HepG2 (cell line): ENCODE measurements around the gene IQGAP3.

Experiments used
- CTCF ChIP-seq: sonication (generic); formaldehyde crosslinking; IDR thresholded peaks from 2 replicates; pipeline ENCODE4 v1.5.0; 2020; ENCODE audit warnings: mild to moderate bottlenecking, missing genetic modification reagents, moderate library complexity
- DNMT1 ChIP-seq: sonication (generic); formaldehyde crosslinking; IDR thresholded peaks from 2 replicates; pipeline ENCODE4 v1.5.1; 2020; ENCODE audit warnings: mild to moderate bottlenecking, missing genetic modification reagents
- FOXJ3 ChIP-seq: sonication (generic); formaldehyde crosslinking; IDR thresholded peaks from 2 replicates; pipeline ENCODE4 v1.4.0; 2020; ENCODE audit warnings: missing genetic modification reagents, mild to moderate bottlenecking, borderline replicate concordance
- JUNB ChIP-seq: sonication (generic); formaldehyde crosslinking; IDR thresholded peaks from 2 replicates; pipeline ENCODE4 v1.8.0; 2022; ENCODE audit warnings: missing genetic modification reagents, mild to moderate bottlenecking, borderline replicate concordance
- KMT2B ChIP-seq: IDR thresholded peaks from 2 replicates; pipeline ENCODE4 v1.6.1; 2016; ENCODE audit warnings: missing genetic modification reagents, missing compliant biosample characterization
- MAFG ChIP-seq: sonication (generic); formaldehyde crosslinking; IDR thresholded peaks from 2 replicates; pipeline ENCODE4 v1.5.1; 2020; ENCODE audit warnings: mild to moderate bottlenecking, missing genetic modification reagents
- MYNN ChIP-seq: sonication (generic); formaldehyde crosslinking; IDR thresholded peaks from 2 replicates; pipeline ENCODE4 v1.4.0; 2020; ENCODE audit warnings: mild to moderate bottlenecking, low read depth, missing genetic modification reagents
- POLR2G ChIP-seq: fragments of 200-400 bp; formaldehyde crosslinking; IDR thresholded peaks from 2 replicates; pipeline ENCODE4 v1.6.1; 2018; ENCODE audit warnings: mild to moderate bottlenecking, low read depth, low read length, moderate library complexity
- STAT5B ChIP-seq: sonication (generic); formaldehyde crosslinking; IDR thresholded peaks from 2 replicates; pipeline ENCODE4 v1.4.0; 2020; ENCODE audit warnings: missing genetic modification reagents
- ZFP37 ChIP-seq: sonication (generic); formaldehyde crosslinking; IDR thresholded peaks from 2 replicates; pipeline ENCODE4 v1.4.0; 2020; ENCODE audit warnings: missing genetic modification reagents, borderline replicate concordance
- ZNF121 ChIP-seq: sonication (generic); formaldehyde crosslinking; IDR thresholded peaks from 2 replicates; pipeline ENCODE4 v1.5.0; 2020; ENCODE audit warnings: mild to moderate bottlenecking, missing genetic modification reagents
- ZNF768 ChIP-seq: sonication (generic); formaldehyde crosslinking; IDR thresholded peaks from 2 replicates; pipeline ENCODE4 v1.4.0; 2020; ENCODE audit warnings: missing genetic modification reagents

DNA sequence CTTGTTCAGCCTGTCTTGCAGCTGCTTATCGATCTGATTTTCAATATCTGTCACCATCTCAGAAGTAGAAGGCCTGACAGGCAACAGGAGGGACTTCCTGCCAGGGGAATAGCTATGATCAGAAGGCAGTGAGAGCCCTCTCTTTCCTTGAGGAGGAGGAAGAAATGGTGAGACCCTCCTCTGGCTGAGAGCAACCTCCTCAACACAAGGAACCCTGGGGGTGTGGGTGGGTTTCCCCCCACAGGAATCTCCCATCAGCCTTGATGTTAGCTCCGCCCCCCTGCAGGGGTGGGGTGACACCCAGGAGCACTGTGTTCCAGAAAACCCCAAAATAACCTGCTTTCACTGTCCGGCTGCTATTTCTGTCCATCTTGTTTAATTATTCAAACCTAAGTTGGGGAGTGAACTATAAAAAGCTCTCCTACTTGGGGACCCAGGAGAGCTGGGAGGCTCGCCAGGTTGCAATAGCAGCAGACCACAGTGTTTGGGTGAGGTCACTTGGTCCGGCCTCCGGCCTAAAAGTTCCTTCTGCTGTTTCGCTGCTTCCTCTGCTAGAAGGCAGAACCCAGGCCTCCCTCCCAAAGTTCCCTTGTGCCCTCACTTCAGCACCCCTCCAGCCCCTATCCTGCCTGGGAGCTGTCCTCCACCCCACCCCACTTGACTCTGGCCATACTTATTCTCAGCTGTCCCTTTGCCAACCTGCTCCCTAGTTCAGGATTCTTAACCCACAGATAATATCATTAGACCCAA lies 64.0 kb downstream of the IQGAP3 start:
- TF ChIP-seq MAFG (no peak), CTCF (no peak), ZNF768 (CRISPR knock-in tag) (no peak), STAT5B (CRISPR knock-in tag) (no peak), POLR2G (no peak), FOXJ3 (CRISPR knock-in tag) (no peak), ZFP37 (no peak), MYNN (no peak), DNMT1 (CRISPR knock-in tag) (no peak), ZNF121 (no peak), KMT2B (CRISPR knock-in tag) (no peak), JUNB (no peak)
